Ovary (tissue), 3 donors: ENCODE measurements around the gene NFE2L2.

Experiments
- POLR2A ChIP-seq: fragments of 450-650 bp; IDR thresholded peaks from one replicate; pipeline ENCODE4 v1.6.1; 2017; ENCODE audit warnings: antibody characterized with exemption, mild to moderate bottlenecking, moderate library complexity
- TF ChIP-seq, protein P1 (sequence below), 3 donors: fragments of 450-650 bp in 2 of 3; fragments of 200-600 bp in 1 of 3; IDR thresholded peaks; one replicate each; pipeline versions ENCODE4 v1.5.1 to v1.8.0; 2016 to 2022; ENCODE audit warnings: antibody characterized with exemption in 3 of 3, mild to moderate bottlenecking in 1 of 3
- donor health status: DM: no; HTN: no; CAD: no.

DNA sequence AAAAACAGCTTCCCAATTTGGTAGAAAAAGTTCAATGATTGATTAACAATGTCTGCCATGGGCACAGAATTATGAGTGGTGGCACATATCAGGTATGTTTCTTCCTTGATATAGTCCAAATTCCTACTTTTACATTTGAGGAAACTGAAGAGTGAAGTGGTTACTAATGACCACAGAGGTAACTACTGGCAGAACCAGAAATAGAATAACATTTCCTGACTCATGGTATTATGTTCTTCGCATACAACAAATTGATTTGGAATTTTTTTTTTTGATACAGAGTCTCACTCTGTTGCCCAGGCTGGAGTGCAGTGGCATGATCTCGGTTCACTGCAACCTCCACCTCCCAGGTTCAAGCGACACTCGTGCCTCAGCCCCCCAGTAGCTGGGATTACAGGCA, 6.0 kb upstream of the NFE2L2 start:
- TF ChIP-seq, protein P1, sequence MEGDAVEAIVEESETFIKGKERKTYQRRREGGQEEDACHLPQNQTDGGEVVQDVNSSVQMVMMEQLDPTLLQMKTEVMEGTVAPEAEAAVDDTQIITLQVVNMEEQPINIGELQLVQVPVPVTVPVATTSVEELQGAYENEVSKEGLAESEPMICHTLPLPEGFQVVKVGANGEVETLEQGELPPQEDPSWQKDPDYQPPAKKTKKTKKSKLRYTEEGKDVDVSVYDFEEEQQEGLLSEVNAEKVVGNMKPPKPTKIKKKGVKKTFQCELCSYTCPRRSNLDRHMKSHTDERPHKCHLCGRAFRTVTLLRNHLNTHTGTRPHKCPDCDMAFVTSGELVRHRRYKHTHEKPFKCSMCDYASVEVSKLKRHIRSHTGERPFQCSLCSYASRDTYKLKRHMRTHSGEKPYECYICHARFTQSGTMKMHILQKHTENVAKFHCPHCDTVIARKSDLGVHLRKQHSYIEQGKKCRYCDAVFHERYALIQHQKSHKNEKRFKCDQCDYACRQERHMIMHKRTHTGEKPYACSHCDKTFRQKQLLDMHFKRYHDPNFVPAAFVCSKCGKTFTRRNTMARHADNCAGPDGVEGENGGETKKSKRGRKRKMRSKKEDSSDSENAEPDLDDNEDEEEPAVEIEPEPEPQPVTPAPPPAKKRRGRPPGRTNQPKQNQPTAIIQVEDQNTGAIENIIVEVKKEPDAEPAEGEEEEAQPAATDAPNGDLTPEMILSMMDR (IDR thresholded peaks at IDR 0.05): no peak
- TF ChIP-seq POLR2A: no peak
